CD14-positive monocyte (primary cell): ENCODE results near the gene HTR2A. TPM values are rescaled to one million over a fixed set of nuclear protein-coding genes. Genes with fewer than 3 reads are reported as not detected.

Source experiments
- DNase-seq, 3 donors: peaks; one replicate each; pipeline ENCODE4 v3.0.0-alpha.2; 2011 to 2022
- H2AFZ ChIP-seq: 2 replicates; pipeline ENCODE4 v1.6.0; 2012; ENCODE audit warnings: mild to moderate bottlenecking, low read depth, low read length, inconsistent platforms; ENCODE audit not compliant: insufficient read depth, poor library complexity, severe bottlenecking
- H3K27ac ChIP-seq, 2 donors: 1 replicate in 1 of 2; 2 replicates in 1 of 2; pipeline ENCODE4 v1.5.1; 2012 to 2013; ENCODE audit warnings: low read length in 2 of 2, control low read depth in 1 of 2, inconsistent platforms in 1 of 2, low read depth in 1 of 2, mild to moderate bottlenecking in 1 of 2
- H3K27me3 ChIP-seq, 2 donors: one replicate each; pipeline versions ENCODE4 v1.6.0 to v1.6.1; 2011 to 2013; ENCODE audit warnings: low read length in 2 of 2; ENCODE audit not compliant: control insufficient read depth in 2 of 2, insufficient read depth in 2 of 2
- H3K36me3 ChIP-seq, 2 donors: replicated peaks in 1 of 2; 1 replicate in 1 of 2; 2 replicates in 1 of 2; pipeline versions ENCODE4 v1.5.1 to v1.6.1; 2012 to 2013; ENCODE audit warnings: low read length in 2 of 2, control low read depth in 1 of 2, inconsistent platforms in 1 of 2, mild to moderate bottlenecking in 1 of 2; ENCODE audit not compliant: insufficient read depth in 2 of 2, control insufficient read depth in 1 of 2
- H3K4me1 ChIP-seq, 2 donors: 1 replicate in 1 of 2; 2 replicates in 1 of 2; pipeline versions ENCODE4 v1.5.1 to v1.6.1; 2012 to 2013; ENCODE audit warnings: low read length in 2 of 2, control low read depth in 1 of 2, inconsistent platforms in 1 of 2, mild to moderate bottlenecking in 1 of 2, moderate library complexity in 1 of 2; ENCODE audit not compliant: insufficient read depth in 2 of 2, control insufficient read depth in 1 of 2
- H3K4me2 ChIP-seq: replicated peaks from 2 replicates; pipeline ENCODE3; 2012; ENCODE audit warnings: low read length, moderate library complexity, mild to moderate bottlenecking; ENCODE audit not compliant: poor library complexity, severe bottlenecking; ENCODE audit errors: extremely low read depth
- H3K4me3 ChIP-seq, 3 experiments: fragments of 200-600 bp in 1 of 3; sonication (generic) in 1 of 3; replicated peaks in 1 of 3; 1 replicate in 2 of 3; 2 replicates in 1 of 3; pipeline ENCODE4 v1.5.1; 2011 to 2013; ENCODE audit warnings: low read length in 3 of 3, mild to moderate bottlenecking in 3 of 3, control low read depth in 2 of 3, low read depth in 2 of 3, inconsistent platforms in 1 of 3, moderate library complexity in 1 of 3
- H3K79me2 ChIP-seq: 2 replicates; pipeline ENCODE4 v1.6.0; 2012; ENCODE audit warnings: mild to moderate bottlenecking, control low read depth, inconsistent platforms, low read length, moderate library complexity; ENCODE audit not compliant: insufficient read depth
- H3K9ac ChIP-seq: 2 replicates; pipeline ENCODE4 v1.6.0; 2017; ENCODE audit warnings: low read length, mild to moderate bottlenecking; ENCODE audit not compliant: insufficient read depth, poor library complexity, severe bottlenecking
- H3K9me3 ChIP-seq, 2 donors: replicated peaks in 1 of 2; 1 replicate in 1 of 2; 2 replicates in 1 of 2; pipeline versions ENCODE4 v1.5.1 to v1.6.1; 2012 to 2013; ENCODE audit warnings: low read length in 2 of 2, control low read depth in 1 of 2; ENCODE audit not compliant: control insufficient read depth in 1 of 2, insufficient read depth in 1 of 2
- H4K20me1 ChIP-seq: 2 replicates; pipeline ENCODE4 v1.6.0; 2012; ENCODE audit warnings: mild to moderate bottlenecking, low read length, control low read depth, moderate library complexity; ENCODE audit not compliant: insufficient read depth
- H3K27ac Mint-ChIP-seq, 7 donors: one replicate each; pipeline ENCODE4 v1.8.0; 2020; ENCODE audit warnings: mild to moderate bottlenecking in 7 of 7, mixed read lengths in 7 of 7, moderate library complexity in 6 of 7, inconsistent platforms in 2 of 7
- H3K27me3 Mint-ChIP-seq, 3 donors: one replicate each; pipeline ENCODE4 v1.8.0; 2021 to 2022; ENCODE audit warnings: low read depth in 3 of 3, mild to moderate bottlenecking in 3 of 3, mixed read lengths in 3 of 3, moderate library complexity in 3 of 3, inconsistent platforms in 1 of 3
- H3K36me3 Mint-ChIP-seq, 2 donors: one replicate each; pipeline ENCODE4 v1.8.0; 2020; ENCODE audit warnings: mixed read lengths in 2 of 2, inconsistent platforms in 1 of 2, mild to moderate bottlenecking in 1 of 2
- H3K4me1 Mint-ChIP-seq: one replicate; pipeline ENCODE4 v1.8.0; 2020; ENCODE audit warnings: mild to moderate bottlenecking, mixed read lengths
- H3K4me3 Mint-ChIP-seq, 2 donors: one replicate each; pipeline ENCODE4 v1.8.0; 2020; ENCODE audit warnings: mild to moderate bottlenecking in 2 of 2, mixed read lengths in 2 of 2, moderate library complexity in 1 of 2
- H3K9me3 Mint-ChIP-seq, 7 donors: one replicate each; pipeline ENCODE4 v1.8.0; 2020 to 2022; ENCODE audit warnings: mixed read lengths in 7 of 7, mild to moderate bottlenecking in 6 of 7, moderate library complexity in 6 of 7, inconsistent platforms in 2 of 7
- WGBS: methylation state at CpG from one replicate; pipeline ENCODE4 v1.1.5; 2013; ENCODE audit warnings: missing lambda C conversion rate; ENCODE audit not compliant: insufficient coverage; 5-methylcytosine and 5-hydroxymethylcytosine counted together
- intact Hi-C, 2 donors: fragments of 100-400 bp; cut with micrococcal nuclease; formaldehyde crosslinking; loops; one replicate each; pipeline versions ENCODE4 v1.15.0 to v1.15.1; 2023
- polyA plus RNA-seq, 3 donors: library from polyadenylated mRNA; depleted of rRNA in 1 of 3; unstranded in 2 of 3; stranded (reverse) in 1 of 3; fragments of 300-500 nt in 2 of 3; fragments of >200 nt in 1 of 3; fragmentation: Illumina TruSeq in 2 of 3; gene quantifications; 1 replicate in 2 of 3; 2 replicates in 1 of 3; pipeline ENCODE4 v1.2.3, GENCODE V29; 2012 to 2021
- TF ChIP-seq, protein P1 (sequence below): fragments of 200-600 bp; IDR thresholded peaks from one replicate; pipeline ENCODE4 v1.8.0; 2022; ENCODE audit warnings: antibody characterized with exemption, mild to moderate bottlenecking

HTR2A gene
- polyA plus RNA-seq, 3 donors = not detected

DNA sequence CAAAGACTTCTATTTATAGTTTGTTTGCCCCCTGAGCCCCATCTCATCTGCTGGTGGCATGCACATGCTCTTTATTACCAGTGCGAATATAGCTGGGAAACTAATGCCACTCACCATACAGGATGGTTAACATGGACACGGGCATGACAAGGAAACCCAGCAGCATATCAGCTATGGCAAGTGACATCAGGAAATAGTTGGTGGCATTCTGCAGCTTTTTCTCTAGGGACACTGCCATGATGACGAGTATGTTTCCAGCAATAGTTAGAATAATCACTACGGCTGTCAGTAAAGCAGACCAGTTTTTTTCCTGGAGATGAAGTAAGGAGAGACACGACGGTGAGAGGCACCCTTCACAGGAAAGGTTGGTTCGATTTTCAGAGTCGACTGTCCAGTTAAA lies 1.5 kb downstream of the HTR2A start:
- 81% methylated on average over 8 of the region's 8 CpGs for WGBS

DNA sequence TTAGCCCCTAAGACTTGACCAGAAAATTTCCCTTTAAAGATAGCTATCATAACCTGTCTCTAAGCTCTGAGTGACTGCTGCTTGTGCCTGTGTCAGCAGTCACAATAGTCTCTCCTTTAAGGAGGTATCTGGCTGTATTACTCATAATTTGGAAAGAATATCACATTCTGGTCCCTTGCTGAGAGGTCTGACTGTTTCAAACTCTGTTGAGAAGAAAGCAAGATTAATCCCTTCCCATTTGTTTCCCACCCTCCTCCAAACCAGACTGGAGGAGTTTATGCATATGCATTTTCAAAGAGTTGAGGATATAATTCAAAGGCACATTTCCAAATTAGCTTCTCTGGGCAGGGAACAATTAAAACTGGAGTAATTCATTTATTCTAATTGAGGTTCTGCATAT lies 2.3 kb downstream of the HTR2A start:
- Histone ChIP-seq H4K20me1 (no peaks in the 10 kb centered on the region), H3K9me3 (no peaks in the 10 kb centered on the region), H3K9ac (no peak overlapping the region), H3K27me3 (no peaks in the 10 kb centered on the region), H3K4me2 (peak overlapping the region; percentile 95), H3K36me3 (no peaks in the 10 kb centered on the region), H3K4me1 (peaks cover 25 to 30% of the 10 kb centered on the region in 2 donors), H2AFZ (peak overlapping the region; percentile 96), H3K4me3 (peak overlapping the region in 2 of 3 experiments; percentile 47 to 83), H3K79me2 (no peaks in the 10 kb centered on the region), H3K27ac (no peak overlapping the region)
- peak overlapping the region in 1 of 7 donors; percentile 22 for H3K27ac Mint-ChIP-seq
- peaks cover 36% of the 10 kb centered on the region for H3K4me1 Mint-ChIP-seq
- peaks cover 4 to 7% (median 5%) of the 10 kb centered on the region in 3 donors for H3K27me3 Mint-ChIP-seq
- intact Hi-C loops = loop anchor here in 1 of 2 donors (5.0 kb wide), 1 partner anchor 878 kb away; no protein-coding TSS in a partner anchor
- H3K36me3 Mint-ChIP-seq = no peaks in the 10 kb centered on the region
- peaks cover 0 to 4% (median 0%) of the 10 kb centered on the region in 7 donors for H3K9me3 Mint-ChIP-seq
- DNase-seq = no peak
- H3K4me3 Mint-ChIP-seq = peak overlapping the region; percentile 78 to 91
- TF ChIP-seq, protein P1, sequence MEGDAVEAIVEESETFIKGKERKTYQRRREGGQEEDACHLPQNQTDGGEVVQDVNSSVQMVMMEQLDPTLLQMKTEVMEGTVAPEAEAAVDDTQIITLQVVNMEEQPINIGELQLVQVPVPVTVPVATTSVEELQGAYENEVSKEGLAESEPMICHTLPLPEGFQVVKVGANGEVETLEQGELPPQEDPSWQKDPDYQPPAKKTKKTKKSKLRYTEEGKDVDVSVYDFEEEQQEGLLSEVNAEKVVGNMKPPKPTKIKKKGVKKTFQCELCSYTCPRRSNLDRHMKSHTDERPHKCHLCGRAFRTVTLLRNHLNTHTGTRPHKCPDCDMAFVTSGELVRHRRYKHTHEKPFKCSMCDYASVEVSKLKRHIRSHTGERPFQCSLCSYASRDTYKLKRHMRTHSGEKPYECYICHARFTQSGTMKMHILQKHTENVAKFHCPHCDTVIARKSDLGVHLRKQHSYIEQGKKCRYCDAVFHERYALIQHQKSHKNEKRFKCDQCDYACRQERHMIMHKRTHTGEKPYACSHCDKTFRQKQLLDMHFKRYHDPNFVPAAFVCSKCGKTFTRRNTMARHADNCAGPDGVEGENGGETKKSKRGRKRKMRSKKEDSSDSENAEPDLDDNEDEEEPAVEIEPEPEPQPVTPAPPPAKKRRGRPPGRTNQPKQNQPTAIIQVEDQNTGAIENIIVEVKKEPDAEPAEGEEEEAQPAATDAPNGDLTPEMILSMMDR = no peak

More for the DNA sequence above, 1.5 kb downstream of the HTR2A start:
- Histone ChIP-seq H3K9me3 (no peaks in the 10 kb centered on the region), H3K79me2 (no peaks in the 10 kb centered on the region), H3K4me1 (peaks cover 25 to 30% of the 10 kb centered on the region in 2 donors), H3K36me3 (no peaks in the 10 kb centered on the region), H3K27ac (no peak overlapping the region), H3K4me3 (no peak overlapping the region), H3K9ac (no peak overlapping the region), H2AFZ (no peak overlapping the region), H4K20me1 (no peaks in the 10 kb centered on the region), H3K4me2 (no peak overlapping the region), H3K27me3 (no peaks in the 10 kb centered on the region)
- no peaks in the 10 kb centered on the region for H3K9me3 Mint-ChIP-seq
- H3K4me3 Mint-ChIP-seq = no peak overlapping the region
- no peak for DNase-seq
- TF ChIP-seq, protein P1 = no peak
- peaks cover 3 to 5% (median 5%) of the 10 kb centered on the region in 3 donors for H3K27me3 Mint-ChIP-seq
- intact Hi-C loops = no loop called here
- no peak overlapping the region for H3K27ac Mint-ChIP-seq
- no peaks in the 10 kb centered on the region for H3K36me3 Mint-ChIP-seq
- H3K4me1 Mint-ChIP-seq = peaks cover 36% of the 10 kb centered on the region
